K562 (cell line): Measurements from ENCODE around the gene TIGD1. TPM values are rescaled to one million over a fixed set of nuclear protein-coding genes. Genes with fewer than 3 reads are reported as not detected.
A peak's percentile ranks its signal among the peaks of the same experiment; 100 is the strongest.

Experiments
- ATAC-seq: fragments of 200-7000 bp; cut with Tn5 transposase; 3 replicates; pipeline ENCODE4 v1.9.1; 2020; ENCODE audit warnings: moderate library complexity
- BruUV-seq: library from RNA; stranded (reverse); fragments of 400-500 nt; replicated peaks from 2 replicates; lab custom pipeline; 2021; lab: Mats Ljungman, UMichigan
- CTCF ChIA-PET: fragments of 300-600 bp; formaldehyde crosslinking; extraction: SDS; loops from one replicate; lab custom pipeline; 2021; ENCODE audit warnings: low intra/inter-chr PET ratio; lab: Yijun Ruan, JAX
- POLR2A ChIA-PET: fragments of 300-600, 350-650 bp; sonication (Branson Sonifier 250); formaldehyde crosslinking; extraction: SDS; loops from one replicate; lab custom pipeline; 2021; ENCODE audit warnings: antibody characterized with exemption, inconsistent platforms; lab: Yijun Ruan, JAX
- DNase-seq, 4 experiments: peaks; one replicate each; pipeline versions ENCODE4 v3.0.0 to v3.0.0-alpha.2; 2011 to 2018; ENCODE audit warnings: low spot score in 3 of 4, mixed read lengths in 3 of 4; ENCODE audit errors: extremely low read depth in 1 of 4
- FAIRE-seq: peaks from 2 replicates; lab custom pipeline; 2011; peaks lifted over from hg19 to GRCh38; lab: Jason Lieb, UNC
- H2AFZ ChIP-seq: 2 replicates; pipeline ENCODE4 v1.6.0; 2011; ENCODE audit warnings: low read depth, low read length, control low read depth, inconsistent platforms
- H3K27ac ChIP-seq: fragments of 200-600 bp; 3 replicates; pipeline ENCODE4 v1.8.0; 2011; ENCODE audit warnings: low read depth, mild to moderate bottlenecking, control low read depth, inconsistent platforms, low read length, moderate library complexity, mixed read lengths; ENCODE audit errors: extremely low read depth
- H3K27me3 ChIP-seq, 2 experiments: fragments of 300-600 bp in 1 of 2; 2 replicates in 1 of 2; 3 replicates in 1 of 2; pipeline versions ENCODE4 v1.6.0 to v1.8.0; 2011; ENCODE audit warnings: inconsistent platforms in 2 of 2, low read length in 2 of 2, mild to moderate bottlenecking in 1 of 2, mixed read lengths in 1 of 2, moderate library complexity in 1 of 2; ENCODE audit not compliant: control insufficient read depth in 2 of 2, insufficient read depth in 2 of 2
- H3K36me3 ChIP-seq: fragments of 300-600 bp; 3 replicates; pipeline ENCODE4 v1.8.0; 2011; ENCODE audit warnings: mild to moderate bottlenecking, low read length, inconsistent platforms; ENCODE audit not compliant: control insufficient read depth, insufficient read depth
- H3K4me1 ChIP-seq, 2 experiments: fragments of 200-600 bp in 1 of 2; replicated peaks in 1 of 2; 2 replicates in 1 of 2; 3 replicates in 1 of 2; pipeline versions ENCODE4 v1.5.1 to v1.8.0; 2011; ENCODE audit warnings: inconsistent platforms in 2 of 2, low read length in 2 of 2, mild to moderate bottlenecking in 1 of 2, mixed read lengths in 1 of 2, moderate library complexity in 1 of 2; ENCODE audit not compliant: control insufficient read depth in 2 of 2, insufficient read depth in 2 of 2
- H3K4me2 ChIP-seq: 2 replicates; pipeline ENCODE4 v1.6.1; 2011; ENCODE audit warnings: low read length, control low read depth, inconsistent platforms, mixed read lengths; ENCODE audit not compliant: insufficient read depth
- H3K4me3 ChIP-seq: fragments of 200-600 bp; sonication (generic), shearing (Covaris generic); 2 replicates; pipeline ENCODE4 v1.5.1; 2016; ENCODE audit warnings: control low read depth, inconsistent platforms
- H3K79me2 ChIP-seq: fragments of 200-600 bp; 3 replicates; pipeline ENCODE4 v1.8.0; 2011; ENCODE audit warnings: low read length, inconsistent platforms; ENCODE audit not compliant: control insufficient read depth, insufficient read depth
- H3K9ac ChIP-seq, 2 experiments: 2 replicates each; pipeline versions ENCODE4 v1.6.0 to v1.6.1; 2011; ENCODE audit warnings: low read depth in 2 of 2, low read length in 2 of 2, control low read depth in 1 of 2, inconsistent platforms in 1 of 2, mild to moderate bottlenecking in 1 of 2, mixed read lengths in 1 of 2; ENCODE audit not compliant: insufficient read depth in 1 of 2
- H3K9me1 ChIP-seq: one replicate; pipeline ENCODE4 v1.6.0; 2011; ENCODE audit warnings: inconsistent platforms, mild to moderate bottlenecking, low read length, moderate library complexity; ENCODE audit not compliant: control insufficient read depth, insufficient read depth
- H3K9me3 ChIP-seq: replicated peaks from 2 replicates; pipeline ENCODE4 v1.5.1; 2011; ENCODE audit warnings: low read depth, low read length, inconsistent platforms; ENCODE audit not compliant: control insufficient read depth, insufficient read depth
- H4K20me1 ChIP-seq: replicated peaks from 2 replicates; pipeline ENCODE4 v1.6.1; 2011; ENCODE audit warnings: low read length, inconsistent platforms, mixed read lengths; ENCODE audit not compliant: control insufficient read depth, insufficient read depth
- ARHGAP35 ChIP-seq: fragments of 450-650 bp; IDR thresholded peaks from 2 replicates; pipeline ENCODE4 v1.6.1; 2018; ENCODE audit not compliant: partially characterized antibody
- ATF3 ChIP-seq, 2 experiments: fragments of 450-650 bp in 1 of 2; sonication (generic) in 1 of 2; formaldehyde crosslinking in 1 of 2; IDR thresholded peaks in 1 of 2; conservative IDR thresholded peaks in 1 of 2; 2 replicates each; pipeline versions ENCODE4 v1.6.1 to v1.8.1; 2016 to 2023; ENCODE audit warnings: mild to moderate bottlenecking in 2 of 2, moderate library complexity in 2 of 2, inconsistent platforms in 1 of 2, missing genetic modification reagents in 1 of 2
- EP400 ChIP-seq: fragments of 450-650 bp; IDR thresholded peaks from 2 replicates; pipeline ENCODE4 v1.6.1; 2017; ENCODE audit warnings: antibody characterized with exemption, mild to moderate bottlenecking, moderate library complexity
- HIVEP1 ChIP-seq: fragments of 250-450 bp; sonication (Bioruptor Pico); IDR thresholded peaks from 2 replicates; pipeline ENCODE4 v1.4.0; 2020; ENCODE audit warnings: mild to moderate bottlenecking
- NCOA2 ChIP-seq, 2 experiments: fragments of 450-650 bp; IDR thresholded peaks; 2 replicates each; pipeline ENCODE4 v1.6.1; 2018; ENCODE audit warnings: mild to moderate bottlenecking in 2 of 2, moderate library complexity in 1 of 2; ENCODE audit not compliant: partially characterized antibody in 2 of 2
- NELFE ChIP-seq: IDR thresholded peaks from 2 replicates; pipeline ENCODE4 v1.6.1; 2011; ENCODE audit warnings: mild to moderate bottlenecking; ENCODE audit not compliant: insufficient read depth, insufficient read length
- NFE2L1 ChIP-seq: fragments of 450-650 bp; IDR thresholded peaks from 2 replicates; pipeline ENCODE4 v1.6.1; 2016; ENCODE audit warnings: missing genetic modification characterization, low read depth, mild to moderate bottlenecking, missing compliant biosample characterization, moderate library complexity, borderline replicate concordance
- POLR2A ChIP-seq: fragments of 450-650 bp; conservative IDR thresholded peaks from 2 replicates; pipeline ENCODE4 v1.6.1; 2016
- REST ChIP-seq, 2 experiments: fragments of 450-650 bp; formaldehyde crosslinking in 1 of 2; IDR thresholded peaks; 2 replicates each; pipeline versions ENCODE4 v1.4.0 to v1.6.1; 2014 to 2020; ENCODE audit warnings: mild to moderate bottlenecking in 2 of 2, borderline replicate concordance in 1 of 2, low read depth in 1 of 2
- SMARCB1 ChIP-seq: IDR thresholded peaks from 2 replicates; pipeline ENCODE4 v1.6.1; 2011; ENCODE audit warnings: improper control_type of control experiment, low read depth; ENCODE audit not compliant: insufficient read length
- U2AF1 ChIP-seq: fragments of 200-400 bp; formaldehyde crosslinking; optimal IDR thresholded peaks from 2 replicates; pipeline ENCODE3; 2017; ENCODE audit warnings: mild to moderate bottlenecking, low read depth, low read length, moderate library complexity
- ZBTB7A ChIP-seq: IDR thresholded peaks from 2 replicates; pipeline ENCODE4 v1.6.1; 2011; ENCODE audit warnings: low read depth, mild to moderate bottlenecking, low read length, moderate library complexity, borderline replicate concordance; ENCODE audit not compliant: control insufficient read depth
- ZNF77 ChIP-seq: fragments of 250-450 bp; sonication (Bioruptor Pico); IDR thresholded peaks from 2 replicates; pipeline ENCODE4 v1.5.0; 2020
- WGBS: fragments of 100-300 bp; shearing (Covaris generic); methylation state at CpG from one replicate; pipeline ENCODE4 v1.1.6; 2016; ENCODE audit warnings: low coverage, mixed read lengths; ENCODE audit not compliant: insufficient coverage; ENCODE audit errors: missing lambda C conversion rate; 5-methylcytosine and 5-hydroxymethylcytosine counted together
- in situ Hi-C: fragments of 300-500 bp; cut with MboI; formaldehyde crosslinking; loops from 4 replicates; pipeline ENCODE4 v1.15.0; 2018; ENCODE audit warnings: inconsistent platforms, mixed read lengths
- intact Hi-C: fragments of 100-400 bp; cut with micrococcal nuclease; formaldehyde crosslinking; loops from 2 replicates; pipeline ENCODE4 v1.14.2; 2022
- polyA plus RNA-seq, 8 experiments: library from polyadenylated mRNA; depleted of rRNA in 4 of 8; stranded (reverse) in 5 of 8; unstranded in 3 of 8; fragments of >200 nt; fragmentation: Nextera tagmentation in 2 of 8; fragmentation: Illumina TruSeq in 1 of 8; extraction: Ambion mirVana in 2 of 8; extraction: Trizol in 1 of 8; gene quantifications; 2 replicates each; pipeline versions ENCODE4 v1.2.1 to v1.2.3, GENCODE V29; 2011 to 2014; ENCODE audit warnings: inconsistent platforms in 1 of 8, missing spikeins in 1 of 8
- total RNA-seq, 7 experiments: library from RNA; depleted of rRNA in 6 of 7; stranded (reverse); fragments of >200 nt in 6 of 7; fragmentation: Illumina TruSeq in 2 of 7; extraction: Trizol in 2 of 7; gene quantifications; 2 replicates each; pipeline versions ENCODE4 v1.2.1 to v1.2.3, GENCODE V29; 2011 to 2021; ENCODE audit warnings: low replicate concordance in 1 of 7

The TIGD1 gene
- total and polyA plus RNA-seq, 9 of the 15 experiments (the other 6 are each of a cell fraction or from before 2014, with no cell fraction given), result 2.0 to 10.1 (median 6.6) TPM

GRCh38 chr2:232592772-232593395 lies 42.5 kb upstream of the TIGD1 start:
- ChIA-PET POLR2A (interaction anchor here (0.5 to 0.6 kb wide), 2 partner anchors 303 to 652 kb away, joined by 3 read pairs; no protein-coding TSS in a partner anchor), CTCF (no interaction called here)
- 6% methylated on average over 3 of the region's 3 CpGs for WGBS
- Histone ChIP-seq H3K27me3 (peaks cover 0 to 24% of the 10 kb centered on the region in 2 experiments; a peak in 4 of 5 replicates), H3K9ac (no peak overlapping the region), H3K4me2 (no peak overlapping the region), H3K27ac (no peak overlapping the region), H3K4me1 (no peaks in the 10 kb centered on the region; a peak in 1 of 5 replicates), H2AFZ (no peak overlapping the region), H3K9me1 (no peaks in the 10 kb centered on the region), H3K9me3 (no peaks in the 10 kb centered on the region), H3K79me2 (no peaks in the 10 kb centered on the region), H4K20me1 (no peaks in the 10 kb centered on the region), H3K4me3 (no peak overlapping the region), H3K36me3 (no peaks in the 10 kb centered on the region)
- ATAC-seq (peak; percentile 89), FAIRE-seq (no peak), DNase-seq (peak in 2 of 4 experiments; percentile 6 to 15)
- in situ Hi-C loops, result no loop called here
- BruUV-seq, result no TSS peak
- intact Hi-C loops, result no loop called here
- no peak for TF ChIP-seq POLR2A
- TF ChIP-seq SMARCB1, result no peak
- no peak for TF ChIP-seq ZNF77 (CRISPR knock-in tag)
- peak; percentile 11; the same call in 1 of the 2 replicates for TF ChIP-seq REST (IDR thresholded peaks at IDR 0.05; ENCODE audit: borderline replicate concordance)
- TF ChIP-seq REST (CRISPR knock-in tag; IDR thresholded peaks at IDR 0.05; ENCODE audit: low read depth), result no peak
- no peak for TF ChIP-seq EP400
- no peak for TF ChIP-seq U2AF1
- TF ChIP-seq HIVEP1 (CRISPR knock-in tag), result no peak
- no peak for TF ChIP-seq ZBTB7A
- TF ChIP-seq NCOA2 (IDR thresholded peaks at IDR 0.05; ENCODE audit: partially characterized antibody in 2 of 2), result no peak
- no peak for TF ChIP-seq NELFE
- TF ChIP-seq ARHGAP35, result no peak
- no peak for TF ChIP-seq NFE2L1 (tag)
- TF ChIP-seq ATF3 (IDR thresholded peaks at IDR 0.05), result peak; percentile 69
- no peak for TF ChIP-seq ATF3 (CRISPR knock-in tag; conservative IDR thresholded peaks at IDR 0.05)
